ENCODE data around the gene LMNA.

LMNA gene

GRCh38 chr1:156081180-156081916 lies 33.2 kb upstream of the LMNA start:
- H3K9me3 ChIP-seq (ENCODE audit: control insufficient read depth in 2 of 2, low read length in 2 of 2), result no peaks in the 10 kb centered on the region
- no peaks in the 10 kb centered on the region for H3K27me3 ChIP-seq (ENCODE audit: control insufficient read depth in 2 of 2, insufficient read depth in 2 of 2, low read length in 2 of 2)
- no peaks in the 10 kb centered on the region for H3K36me3 ChIP-seq (ENCODE audit: control insufficient read depth in 2 of 2, insufficient read depth in 2 of 2, low read length in 2 of 2)
- peaks cover 3 to 4% of the 10 kb centered on the region in 2 donors for H3K4me1 ChIP-seq (ENCODE audit: control insufficient read depth in 2 of 2, insufficient read depth in 2 of 2, low read length in 2 of 2)
- no peak overlapping the region for H3K27ac ChIP-seq (ENCODE audit: low read depth in 2 of 2, low read length in 2 of 2)
- H3K9ac ChIP-seq (ENCODE audit: low read depth in 1 of 2, low read length in 2 of 2), result no peak overlapping the region
- peak overlapping the region; percentile 45 to 74 for H3K4me3 ChIP-seq (ENCODE audit: low read length in 2 of 2)

- H3K36me3 ChIP-seq (ENCODE audit: control insufficient read depth in 2 of 2, insufficient read depth in 2 of 2, low read length in 2 of 2), result no peaks in the 10 kb centered on the region
These were observed 32.6 kb upstream of the LMNA start for GRCh38 chr1:156081917-156082308.

DNA sequence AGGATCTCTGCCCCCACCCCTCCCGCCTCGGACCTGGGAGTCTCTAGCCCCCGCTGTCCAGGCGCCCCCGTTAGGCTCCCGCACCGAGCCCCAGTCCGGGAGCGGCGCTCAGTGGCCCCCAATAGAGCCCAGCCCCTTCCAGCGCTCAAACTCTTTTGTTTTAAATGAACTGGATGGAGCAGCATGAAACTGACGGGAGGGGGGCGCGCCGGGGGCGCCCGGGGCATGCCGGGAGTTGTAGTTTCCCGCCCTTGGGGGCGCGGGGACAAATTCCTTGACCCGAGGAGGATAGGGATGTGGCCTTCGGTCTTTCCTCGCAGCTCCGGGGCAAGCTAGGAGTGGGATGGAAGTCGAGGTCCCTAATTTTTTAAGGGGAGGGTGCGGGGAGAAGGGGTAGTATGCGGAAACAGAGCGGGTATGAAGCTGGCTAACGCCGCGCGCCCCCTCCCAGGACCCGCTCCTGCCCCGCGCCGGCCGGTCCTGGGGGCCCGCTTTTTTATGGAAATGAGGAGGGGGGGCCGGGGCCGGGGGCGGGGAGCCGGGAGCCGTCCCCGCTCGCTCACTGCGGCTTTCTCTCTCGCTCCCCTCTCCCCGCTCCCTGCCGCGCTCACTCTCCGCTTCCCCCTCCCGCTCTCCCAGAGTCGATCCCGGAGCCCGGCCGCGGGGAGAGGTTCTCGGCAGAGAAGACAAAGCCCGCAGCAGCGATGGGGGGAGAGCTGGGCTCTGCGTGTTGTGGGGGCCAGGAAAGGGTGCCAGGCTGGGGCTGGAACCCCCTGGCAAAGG lies 32.0 kb upstream of the LMNA start, which contains the start of gene MEX3A:
MEX3A (minus strand) TSS at position 157 of the 783 bp plus-strand sequence. CDS start 467 bp downstream, outside the sequence.
- Histone ChIP-seq H3K27ac (ENCODE audit: low read depth in 2 of 2, low read length in 2 of 2) (no peak within 1 kb of the TSS), H3K4me3 (ENCODE audit: low read length in 2 of 2) (peak within 1 kb of the TSS; percentile 74 to 79), H3K36me3 (ENCODE audit: control insufficient read depth in 2 of 2, insufficient read depth in 2 of 2, low read length in 2 of 2) (no peaks in the 10 kb centered on the region), H3K4me1 (ENCODE audit: control insufficient read depth in 2 of 2, insufficient read depth in 2 of 2, low read length in 2 of 2) (peaks cover 3 to 4% of the 10 kb centered on the region in 2 donors), H3K27me3 (ENCODE audit: control insufficient read depth in 2 of 2, insufficient read depth in 2 of 2, low read length in 2 of 2) (no peaks in the 10 kb centered on the region), H3K9ac (ENCODE audit: low read depth in 1 of 2, low read length in 2 of 2) (peak within 1 kb of the TSS; percentile 47 to 57), H3K9me3 (ENCODE audit: control insufficient read depth in 2 of 2, low read length in 2 of 2) (no peaks in the 10 kb centered on the region)

More at GRCh38 chr1:156081917-156082308, 32.6 kb upstream of the LMNA start:
- peaks cover 3 to 4% of the 10 kb centered on the region in 2 donors for H3K4me1 ChIP-seq (ENCODE audit: control insufficient read depth in 2 of 2, insufficient read depth in 2 of 2, low read length in 2 of 2)
- peak overlapping the region; percentile 74 to 79 for H3K4me3 ChIP-seq (ENCODE audit: low read length in 2 of 2)
- H3K9me3 ChIP-seq (ENCODE audit: control insufficient read depth in 2 of 2, low read length in 2 of 2), result no peaks in the 10 kb centered on the region
- H3K27me3 ChIP-seq (ENCODE audit: control insufficient read depth in 2 of 2, insufficient read depth in 2 of 2, low read length in 2 of 2), result no peaks in the 10 kb centered on the region
- H3K9ac ChIP-seq (ENCODE audit: low read depth in 1 of 2, low read length in 2 of 2), result peak overlapping the region in 1 of 2 donors; percentile 57
- H3K27ac ChIP-seq (ENCODE audit: low read depth in 2 of 2, low read length in 2 of 2), result no peak overlapping the region

- H3K27me3 ChIP-seq (ENCODE audit: control insufficient read depth in 2 of 2, insufficient read depth in 2 of 2, low read length in 2 of 2), result no peaks in the 10 kb centered on the region
- H3K27ac ChIP-seq (ENCODE audit: low read depth in 2 of 2, low read length in 2 of 2), result no peak overlapping the region
- H3K4me1 ChIP-seq (ENCODE audit: control insufficient read depth in 2 of 2, insufficient read depth in 2 of 2, low read length in 2 of 2), result peaks cover 3 to 4% of the 10 kb centered on the region in 2 donors
- H3K36me3 ChIP-seq (ENCODE audit: control insufficient read depth in 2 of 2, insufficient read depth in 2 of 2, low read length in 2 of 2), result no peaks in the 10 kb centered on the region
- H3K9me3 ChIP-seq (ENCODE audit: control insufficient read depth in 2 of 2, low read length in 2 of 2), result no peaks in the 10 kb centered on the region
- H3K4me3 ChIP-seq (ENCODE audit: low read length in 2 of 2), result no peak overlapping the region
- no peak overlapping the region for H3K9ac ChIP-seq (ENCODE audit: low read depth in 1 of 2, low read length in 2 of 2)
These were observed 30.4 kb upstream of the LMNA start for GRCh38 chr1:156083800-156084790.

DNA sequence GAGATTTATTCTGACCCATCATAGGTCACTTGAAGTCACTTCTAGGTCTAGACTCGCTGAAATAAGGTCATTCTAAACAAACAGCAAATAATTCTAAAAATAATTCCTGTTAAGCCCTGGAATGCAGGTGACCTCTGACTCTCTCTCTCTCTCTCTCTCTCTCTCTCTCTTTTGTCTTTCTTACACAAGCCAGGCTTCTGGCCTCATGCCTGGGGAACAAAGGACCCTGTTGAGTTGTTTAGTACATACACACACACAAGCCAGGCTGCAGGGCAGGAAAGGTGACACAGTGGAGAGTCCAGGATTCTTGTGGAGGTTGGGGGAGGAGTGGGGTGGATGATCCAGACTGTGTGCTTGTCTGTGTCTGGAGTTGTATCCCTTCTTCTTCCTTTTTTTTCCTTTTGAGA lies 28.3 kb upstream of the LMNA start:
- Histone ChIP-seq H3K4me1 (ENCODE audit: control insufficient read depth in 2 of 2, insufficient read depth in 2 of 2, low read length in 2 of 2) (peaks cover 5 to 9% of the 10 kb centered on the region in 2 donors), H3K27ac (ENCODE audit: low read depth in 2 of 2, low read length in 2 of 2) (no peak overlapping the region), H3K27me3 (ENCODE audit: control insufficient read depth in 2 of 2, insufficient read depth in 2 of 2, low read length in 2 of 2) (no peaks in the 10 kb centered on the region), H3K4me3 (ENCODE audit: low read length in 2 of 2) (no peak overlapping the region), H3K9me3 (ENCODE audit: control insufficient read depth in 2 of 2, low read length in 2 of 2) (no peaks in the 10 kb centered on the region), H3K36me3 (ENCODE audit: control insufficient read depth in 2 of 2, insufficient read depth in 2 of 2, low read length in 2 of 2) (no peaks in the 10 kb centered on the region), H3K9ac (ENCODE audit: low read depth in 1 of 2, low read length in 2 of 2) (no peak overlapping the region)

GRCh38 chr1:156089704-156090103 lies 24.8 kb upstream of the LMNA start:
- no peak overlapping the region for H3K27ac ChIP-seq (ENCODE audit: low read depth in 2 of 2, low read length in 2 of 2)

DNA sequence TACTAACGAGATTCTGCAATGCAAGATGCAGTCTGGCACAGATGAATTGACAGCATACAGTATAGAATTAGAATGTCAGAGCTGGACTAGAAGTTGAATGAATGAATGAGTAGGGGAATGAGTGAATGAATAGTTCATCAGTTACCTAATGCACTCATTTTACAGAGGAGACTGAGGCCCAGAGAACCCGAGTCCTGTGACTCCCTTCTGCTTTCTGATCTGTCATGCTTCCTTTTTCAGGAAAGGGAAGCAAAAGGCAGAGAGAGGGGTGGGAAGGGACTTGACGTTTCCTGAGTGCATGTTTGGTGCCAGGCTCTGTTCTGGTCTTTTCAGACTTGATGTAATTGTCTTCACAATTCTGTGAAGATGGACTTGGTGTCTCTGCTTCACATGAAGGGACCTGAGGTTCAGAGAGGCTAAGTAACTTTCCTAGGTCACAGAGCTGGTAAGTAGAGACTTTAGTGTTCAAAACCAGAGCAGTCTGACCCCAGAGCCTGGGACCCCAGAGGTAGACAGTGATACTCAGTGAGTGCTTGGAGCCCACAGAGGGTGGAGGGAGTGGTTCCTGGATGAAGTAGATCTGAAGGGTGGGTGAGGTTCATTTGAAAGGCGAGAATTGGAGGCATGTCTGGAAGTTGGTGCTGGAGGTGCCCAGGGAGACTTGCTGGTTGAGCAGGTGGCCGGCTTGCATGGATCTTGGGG lies 24.2 kb upstream of the LMNA start:
- no peaks in the 10 kb centered on the region for H3K9me3 ChIP-seq (ENCODE audit: control insufficient read depth in 2 of 2, low read length in 2 of 2)
- no peak overlapping the region for H3K4me3 ChIP-seq (ENCODE audit: low read length in 2 of 2)
- H3K27ac ChIP-seq (ENCODE audit: low read depth in 2 of 2, low read length in 2 of 2), result peak overlapping the region in 1 of 2 donors; percentile 48
- no peaks in the 10 kb centered on the region for H3K27me3 ChIP-seq (ENCODE audit: control insufficient read depth in 2 of 2, insufficient read depth in 2 of 2, low read length in 2 of 2)
- H3K9ac ChIP-seq (ENCODE audit: low read depth in 1 of 2, low read length in 2 of 2), result no peak overlapping the region
- no peaks in the 10 kb centered on the region for H3K36me3 ChIP-seq (ENCODE audit: control insufficient read depth in 2 of 2, insufficient read depth in 2 of 2, low read length in 2 of 2)
- peaks cover 2 to 5% of the 10 kb centered on the region in 2 donors for H3K4me1 ChIP-seq (ENCODE audit: control insufficient read depth in 2 of 2, insufficient read depth in 2 of 2, low read length in 2 of 2)

More at GRCh38 chr1:156089704-156090103, 24.8 kb upstream of the LMNA start:
- Histone ChIP-seq H3K27me3 (ENCODE audit: control insufficient read depth in 2 of 2, insufficient read depth in 2 of 2, low read length in 2 of 2) (no peaks in the 10 kb centered on the region), H3K4me3 (ENCODE audit: low read length in 2 of 2) (no peak overlapping the region), H3K36me3 (ENCODE audit: control insufficient read depth in 2 of 2, insufficient read depth in 2 of 2, low read length in 2 of 2) (no peaks in the 10 kb centered on the region), H3K9ac (ENCODE audit: low read depth in 1 of 2, low read length in 2 of 2) (no peak overlapping the region), H3K9me3 (ENCODE audit: control insufficient read depth in 2 of 2, low read length in 2 of 2) (no peaks in the 10 kb centered on the region), H3K4me1 (ENCODE audit: control insufficient read depth in 2 of 2, insufficient read depth in 2 of 2, low read length in 2 of 2) (peaks cover 2 to 5% of the 10 kb centered on the region in 2 donors)

DNA sequence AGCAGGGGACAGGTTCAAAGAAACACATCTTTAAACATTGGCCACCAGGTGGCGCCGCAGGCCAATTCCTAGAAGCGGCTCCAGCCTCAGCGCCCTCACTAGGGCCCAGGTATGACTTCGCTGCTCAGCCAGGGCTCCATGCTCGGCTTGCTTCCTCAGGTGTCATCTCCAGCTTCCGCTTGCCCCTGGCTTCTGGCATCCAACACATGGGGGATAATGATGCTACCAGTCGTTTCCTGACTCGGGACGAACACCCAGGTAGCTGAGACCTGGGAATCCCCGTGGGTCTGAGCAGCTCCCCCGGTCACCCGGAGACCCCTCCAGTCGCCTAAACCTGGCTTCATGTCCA lies 23.7 kb upstream of the LMNA start:
- Histone ChIP-seq H3K36me3 (ENCODE audit: control insufficient read depth in 2 of 2, insufficient read depth in 2 of 2, low read length in 2 of 2) (no peaks in the 10 kb centered on the region), H3K4me1 (ENCODE audit: control insufficient read depth in 2 of 2, insufficient read depth in 2 of 2, low read length in 2 of 2) (peaks cover 5 to 9% of the 10 kb centered on the region in 2 donors), H3K9ac (ENCODE audit: low read depth in 1 of 2, low read length in 2 of 2) (no peak overlapping the region), H3K4me3 (ENCODE audit: low read length in 2 of 2) (no peak overlapping the region), H3K27ac (ENCODE audit: low read depth in 2 of 2, low read length in 2 of 2) (no peak overlapping the region), H3K9me3 (ENCODE audit: control insufficient read depth in 2 of 2, low read length in 2 of 2) (no peaks in the 10 kb centered on the region), H3K27me3 (ENCODE audit: control insufficient read depth in 2 of 2, insufficient read depth in 2 of 2, low read length in 2 of 2) (no peaks in the 10 kb centered on the region)

GRCh38 chr1:156091610-156092009 lies 22.9 kb upstream of the LMNA start:
- Histone ChIP-seq H3K27me3 (ENCODE audit: control insufficient read depth in 2 of 2, insufficient read depth in 2 of 2, low read length in 2 of 2) (no peaks in the 10 kb centered on the region), H3K27ac (ENCODE audit: low read depth in 2 of 2, low read length in 2 of 2) (no peak overlapping the region), H3K4me3 (ENCODE audit: low read length in 2 of 2) (no peak overlapping the region), H3K9ac (ENCODE audit: low read depth in 1 of 2, low read length in 2 of 2) (no peak overlapping the region), H3K9me3 (ENCODE audit: control insufficient read depth in 2 of 2, low read length in 2 of 2) (no peaks in the 10 kb centered on the region), H3K4me1 (ENCODE audit: control insufficient read depth in 2 of 2, insufficient read depth in 2 of 2, low read length in 2 of 2) (peaks cover 13 to 17% of the 10 kb centered on the region in 2 donors), H3K36me3 (ENCODE audit: control insufficient read depth in 2 of 2, insufficient read depth in 2 of 2, low read length in 2 of 2) (no peaks in the 10 kb centered on the region)

Measured in mucosa of rectum (tissue), 2 donors.